SU-DHL-6 (cell line): ENCODE measurements around the gene CXCR5.
A peak's percentile ranks its signal among the peaks of the same experiment; 100 is the strongest.

ENCODE experiments used
- H2AFZ ChIP-seq: fragments of 200-600 bp; sonication (generic); 2 replicates; pipeline ENCODE4 v1.6.1; 2014; ENCODE audit warnings: low read depth, mild to moderate bottlenecking, moderate library complexity, mixed read lengths, antibody characterized with exemption, low read length; ENCODE audit not compliant: severe bottlenecking
- H3F3A ChIP-seq: fragments of 200-600 bp; shearing (Covaris generic); 2 replicates; pipeline ENCODE4 v1.6.0; 2016; ENCODE audit warnings: antibody characterized with exemption, mild to moderate bottlenecking; ENCODE audit not compliant: insufficient read depth
- H3K27ac ChIP-seq: fragments of 200-600 bp; sonication (generic); 2 replicates; pipeline ENCODE4 v1.5.1; 2016; ENCODE audit warnings: low read depth, mild to moderate bottlenecking, low read length, moderate library complexity, mixed read lengths
- H3K27me3 ChIP-seq: fragments of 200-600 bp; sonication (generic), shearing (Covaris generic); 2 replicates; pipeline ENCODE4 v1.6.0; 2014; ENCODE audit warnings: mild to moderate bottlenecking, low read length
- H3K36me3 ChIP-seq: fragments of 200-600 bp; sonication (generic); 2 replicates; pipeline ENCODE4 v1.6.1; 2014; ENCODE audit warnings: mild to moderate bottlenecking, low read length, mixed read lengths
- H3K4me2 ChIP-seq: fragments of 300-600, 200-600 bp; shearing (Covaris generic), sonication (generic); 2 replicates; pipeline ENCODE4 v1.6.0; 2014; ENCODE audit warnings: low read length, low read depth, mild to moderate bottlenecking; ENCODE audit not compliant: poor library complexity, severe bottlenecking
- H3K4me3 ChIP-seq: fragments of 200-600 bp; sonication (generic); 2 replicates; pipeline ENCODE4 v1.5.1; 2014; ENCODE audit warnings: antibody characterized with exemption, low read length, mild to moderate bottlenecking, mixed read lengths; ENCODE audit not compliant: insufficient read depth, poor library complexity, severe bottlenecking
- H3K79me2 ChIP-seq: fragments of 200-600 bp; sonication (generic); 2 replicates; pipeline ENCODE4 v1.6.1; 2014; ENCODE audit warnings: mild to moderate bottlenecking, low read length, moderate library complexity; ENCODE audit not compliant: insufficient read depth
- H3K9ac ChIP-seq: fragments of 200-600 bp; sonication (generic); 2 replicates; pipeline ENCODE4 v1.7.0; 2014; ENCODE audit warnings: mild to moderate bottlenecking, low read length
- H3K9me2 ChIP-seq: fragments of 200-600 bp; sonication (generic); replicated peaks from 2 replicates; pipeline ENCODE4 v1.6.1; 2014; ENCODE audit warnings: low read length; ENCODE audit not compliant: insufficient read depth
- H3K9me3 ChIP-seq: fragments of 200-600 bp; sonication (generic); 2 replicates; pipeline ENCODE4 v1.6.1; 2014; ENCODE audit warnings: low read length, mixed read lengths; ENCODE audit not compliant: insufficient read depth
- H4K20me1 ChIP-seq: fragments of 200-600 bp; sonication (generic); 2 replicates; pipeline ENCODE4 v1.6.1; 2014; ENCODE audit warnings: low read depth, mild to moderate bottlenecking, antibody characterized with exemption, low read length, moderate library complexity, mixed read lengths
- EZH2phosphoT487 ChIP-seq: fragments of 200-600 bp; sonication (generic), shearing (Covaris generic); conservative IDR thresholded peaks from 2 replicates; pipeline ENCODE4 v1.6.1; 2018; ENCODE audit warnings: mild to moderate bottlenecking, antibody characterized with exemption, low read length, moderate library complexity, mixed read lengths
- TF ChIP-seq, protein P1 (sequence below): fragments of 200-600 bp; sonication (generic); IDR thresholded peaks from one replicate; pipeline ENCODE4 v1.5.1; 2017; ENCODE audit warnings: antibody characterized with exemption, mild to moderate bottlenecking, low read length, moderate library complexity; ENCODE audit not compliant: insufficient read depth, poor library complexity, severe bottlenecking

Gene CXCR5

DNA sequence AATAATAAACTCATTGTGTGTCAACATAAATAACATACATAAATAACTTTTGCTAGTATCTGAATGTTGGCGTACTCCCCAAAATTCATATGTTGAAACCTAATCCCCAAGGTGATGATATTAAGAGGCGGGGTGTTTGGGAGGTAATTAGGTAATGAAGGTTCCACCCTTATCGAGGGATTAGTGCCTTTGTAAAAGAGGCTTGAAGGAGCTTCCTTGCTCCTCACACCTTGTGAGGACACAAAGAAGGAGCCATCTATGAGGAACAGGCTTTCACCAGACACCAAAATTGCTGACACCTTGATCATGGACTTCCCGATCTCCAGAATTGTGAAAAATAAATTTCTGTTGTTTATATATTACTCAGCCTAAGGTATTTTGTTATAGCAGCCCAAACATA is 33.9 kb upstream of the CXCR5 start:
- Histone ChIP-seq H3K4me2 (no peak overlapping the region), H3K9me2 (no peaks in the 10 kb centered on the region), H3K36me3 (no peaks in the 10 kb centered on the region), H3K9ac (no peak overlapping the region), H3F3A (peaks cover 4% of the 10 kb centered on the region; the same call in 1 of the 2 replicates), H3K9me3 (no peaks in the 10 kb centered on the region), H3K27ac (no peak overlapping the region), H3K79me2 (no peaks in the 10 kb centered on the region), H2AFZ (no peak overlapping the region), H4K20me1 (no peaks in the 10 kb centered on the region), H3K4me3 (no peak overlapping the region), H3K27me3 (no peaks in the 10 kb centered on the region)
- TF ChIP-seq, protein P1, sequence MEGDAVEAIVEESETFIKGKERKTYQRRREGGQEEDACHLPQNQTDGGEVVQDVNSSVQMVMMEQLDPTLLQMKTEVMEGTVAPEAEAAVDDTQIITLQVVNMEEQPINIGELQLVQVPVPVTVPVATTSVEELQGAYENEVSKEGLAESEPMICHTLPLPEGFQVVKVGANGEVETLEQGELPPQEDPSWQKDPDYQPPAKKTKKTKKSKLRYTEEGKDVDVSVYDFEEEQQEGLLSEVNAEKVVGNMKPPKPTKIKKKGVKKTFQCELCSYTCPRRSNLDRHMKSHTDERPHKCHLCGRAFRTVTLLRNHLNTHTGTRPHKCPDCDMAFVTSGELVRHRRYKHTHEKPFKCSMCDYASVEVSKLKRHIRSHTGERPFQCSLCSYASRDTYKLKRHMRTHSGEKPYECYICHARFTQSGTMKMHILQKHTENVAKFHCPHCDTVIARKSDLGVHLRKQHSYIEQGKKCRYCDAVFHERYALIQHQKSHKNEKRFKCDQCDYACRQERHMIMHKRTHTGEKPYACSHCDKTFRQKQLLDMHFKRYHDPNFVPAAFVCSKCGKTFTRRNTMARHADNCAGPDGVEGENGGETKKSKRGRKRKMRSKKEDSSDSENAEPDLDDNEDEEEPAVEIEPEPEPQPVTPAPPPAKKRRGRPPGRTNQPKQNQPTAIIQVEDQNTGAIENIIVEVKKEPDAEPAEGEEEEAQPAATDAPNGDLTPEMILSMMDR, result no peak
- TF ChIP-seq EZH2phosphoT487, result no peak

DNA sequence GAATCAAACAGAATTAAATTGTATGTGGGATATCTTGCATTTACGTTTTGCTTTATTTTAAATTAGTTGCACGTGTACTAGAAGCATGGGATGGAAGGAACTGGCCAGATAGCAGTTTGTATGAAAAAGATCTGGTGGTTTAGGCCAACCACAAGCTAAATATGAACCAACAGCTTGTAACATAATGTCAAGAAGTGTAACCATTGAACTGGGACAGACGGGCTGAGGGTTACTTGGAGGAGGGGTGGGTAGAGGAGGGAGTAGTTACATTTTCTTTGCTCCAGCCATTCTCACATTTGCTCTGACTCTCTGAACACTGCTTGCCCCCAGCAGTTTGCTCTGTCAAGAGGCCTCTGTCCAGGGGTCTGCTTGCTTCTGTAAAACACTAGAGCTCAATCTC is 31.7 kb upstream of the CXCR5 start:
- Histone ChIP-seq H4K20me1 (no peaks in the 10 kb centered on the region), H2AFZ (peak overlapping the region; percentile 52), H3K9ac (peak overlapping the region; percentile 46), H3K9me2 (no peaks in the 10 kb centered on the region), H3K4me2 (peak overlapping the region; percentile 61), H3K4me3 (peak overlapping the region; percentile 43), H3F3A (peaks cover 15% of the 10 kb centered on the region; the same call in 1 of the 2 replicates), H3K79me2 (no peaks in the 10 kb centered on the region), H3K36me3 (no peaks in the 10 kb centered on the region), H3K27me3 (no peaks in the 10 kb centered on the region), H3K9me3 (no peaks in the 10 kb centered on the region), H3K27ac (peak overlapping the region; percentile 85)
- TF ChIP-seq EZH2phosphoT487, result no peak
- TF ChIP-seq, protein P1, result no peak

DNA sequence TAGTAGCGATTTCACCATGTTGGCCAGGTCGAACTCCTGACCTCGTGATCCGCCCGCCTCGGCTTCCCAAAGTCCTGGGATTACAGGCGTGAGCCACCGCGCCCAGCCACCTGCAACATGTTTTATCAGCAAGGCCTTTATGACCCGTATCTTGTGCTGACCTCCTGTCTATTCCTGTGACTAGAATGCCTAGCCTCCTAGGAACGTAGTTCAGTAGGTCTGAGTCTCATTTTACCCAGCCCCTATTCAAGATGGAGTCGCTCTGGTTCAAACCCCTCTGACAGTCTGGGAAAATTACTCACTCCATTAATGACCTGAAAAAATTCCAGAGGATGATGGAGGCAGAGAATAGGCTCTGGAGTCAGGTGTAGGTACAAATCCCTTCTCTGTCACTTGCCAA is 30.0 kb upstream of the CXCR5 start:
- H2AFZ ChIP-seq, result no peak overlapping the region
- H3K27ac ChIP-seq, result no peak overlapping the region
- H3K36me3 ChIP-seq, result no peaks in the 10 kb centered on the region
- no peaks in the 10 kb centered on the region for H3K79me2 ChIP-seq
- no peaks in the 10 kb centered on the region for H3K9me2 ChIP-seq
- H3K4me3 ChIP-seq, result no peak overlapping the region
- TF ChIP-seq EZH2phosphoT487, result no peak
- TF ChIP-seq, protein P1, result no peak
- H4K20me1 ChIP-seq, result no peaks in the 10 kb centered on the region
- no peak overlapping the region for H3K9ac ChIP-seq
- H3K27me3 ChIP-seq, result no peaks in the 10 kb centered on the region
- H3F3A ChIP-seq, result peaks cover 28% of the 10 kb centered on the region
- no peaks in the 10 kb centered on the region for H3K9me3 ChIP-seq
- no peak overlapping the region for H3K4me2 ChIP-seq
